ENCODE data around the gene SRRM3.

DNA sequence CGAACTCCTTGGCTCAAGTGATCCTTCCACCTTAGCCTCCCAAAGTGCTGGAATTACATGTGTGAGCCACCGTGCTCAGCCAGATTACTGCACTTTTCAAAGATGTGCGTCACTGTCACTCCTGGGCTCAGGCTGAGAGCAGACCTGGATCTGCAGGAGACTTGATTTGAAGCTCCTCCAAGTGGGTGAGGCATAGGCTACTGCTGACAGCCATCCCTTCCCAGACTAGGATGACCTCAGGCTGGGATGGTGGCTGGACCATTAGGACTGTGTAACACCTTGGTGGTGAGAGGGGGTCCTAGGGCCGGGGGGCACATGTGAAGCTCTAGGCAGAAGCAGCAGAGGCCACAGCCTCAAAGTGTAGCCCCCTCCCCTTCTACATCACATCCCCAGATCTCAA is 8.2 kb upstream of the SRRM3 start:
- TF ChIP-seq, protein P1, sequence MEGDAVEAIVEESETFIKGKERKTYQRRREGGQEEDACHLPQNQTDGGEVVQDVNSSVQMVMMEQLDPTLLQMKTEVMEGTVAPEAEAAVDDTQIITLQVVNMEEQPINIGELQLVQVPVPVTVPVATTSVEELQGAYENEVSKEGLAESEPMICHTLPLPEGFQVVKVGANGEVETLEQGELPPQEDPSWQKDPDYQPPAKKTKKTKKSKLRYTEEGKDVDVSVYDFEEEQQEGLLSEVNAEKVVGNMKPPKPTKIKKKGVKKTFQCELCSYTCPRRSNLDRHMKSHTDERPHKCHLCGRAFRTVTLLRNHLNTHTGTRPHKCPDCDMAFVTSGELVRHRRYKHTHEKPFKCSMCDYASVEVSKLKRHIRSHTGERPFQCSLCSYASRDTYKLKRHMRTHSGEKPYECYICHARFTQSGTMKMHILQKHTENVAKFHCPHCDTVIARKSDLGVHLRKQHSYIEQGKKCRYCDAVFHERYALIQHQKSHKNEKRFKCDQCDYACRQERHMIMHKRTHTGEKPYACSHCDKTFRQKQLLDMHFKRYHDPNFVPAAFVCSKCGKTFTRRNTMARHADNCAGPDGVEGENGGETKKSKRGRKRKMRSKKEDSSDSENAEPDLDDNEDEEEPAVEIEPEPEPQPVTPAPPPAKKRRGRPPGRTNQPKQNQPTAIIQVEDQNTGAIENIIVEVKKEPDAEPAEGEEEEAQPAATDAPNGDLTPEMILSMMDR (IDR thresholded peaks at IDR 0.05): no peak
- TF ChIP-seq EZH2 (IDR thresholded peaks at IDR 0.05) (no peak), EZH2phosphoT487 (IDR thresholded peaks at IDR 0.05) (no peak)
